Endodermal cell (in vitro differentiated cells): ENCODE results near the gene SORCS2. TPM values are rescaled to one million over a fixed set of nuclear protein-coding genes. Genes with fewer than 3 reads are reported as not detected.

Experiments
- DNase-seq: peaks from one replicate; pipeline ENCODE4 v3.0.0-alpha.2; 2017
- H3K27ac ChIP-seq: 2 replicates; pipeline ENCODE4 v1.5.1; 2013; ENCODE audit warnings: mild to moderate bottlenecking, low read depth, low read length, moderate library complexity
- H3K27me3 ChIP-seq: 2 replicates; pipeline ENCODE4 v1.6.1; 2013; ENCODE audit warnings: mild to moderate bottlenecking, low read length, moderate library complexity; ENCODE audit not compliant: insufficient read depth, control insufficient read depth, poor library complexity, severe bottlenecking
- H3K36me3 ChIP-seq: 2 replicates; pipeline ENCODE4 v1.7.0; 2013; ENCODE audit warnings: mild to moderate bottlenecking, low read length, moderate library complexity; ENCODE audit not compliant: control insufficient read depth, insufficient read depth
- H3K4me1 ChIP-seq: one replicate; pipeline ENCODE4 v1.7.0; 2013; ENCODE audit warnings: low read length; ENCODE audit not compliant: control insufficient read depth, insufficient read depth
- H3K4me3 ChIP-seq: 2 replicates; pipeline ENCODE4 v1.5.1; 2013; ENCODE audit warnings: mild to moderate bottlenecking, low read length, moderate library complexity
- H3K9ac ChIP-seq: 2 replicates; pipeline ENCODE4 v1.6.1; 2013; ENCODE audit warnings: mild to moderate bottlenecking, low read length, moderate library complexity; ENCODE audit not compliant: poor library complexity, severe bottlenecking; ENCODE audit errors: extremely low read depth
- H3K9me3 ChIP-seq: 2 replicates; pipeline ENCODE4 v1.6.1; 2013; ENCODE audit warnings: mild to moderate bottlenecking, low read length, moderate library complexity; ENCODE audit not compliant: control insufficient read depth
- H3K27ac Mint-ChIP-seq: 2 replicates; pipeline ENCODE4 v1.8.0; 2020; ENCODE audit warnings: mixed read lengths
- H3K27me3 Mint-ChIP-seq: 2 replicates; pipeline ENCODE4 v1.8.0; 2021; ENCODE audit warnings: mild to moderate bottlenecking, mixed read lengths; ENCODE audit not compliant: insufficient read depth
- H3K36me3 Mint-ChIP-seq: 2 replicates; pipeline ENCODE4 v1.8.0; 2020; ENCODE audit warnings: low read depth, mixed read lengths
- H3K4me1 Mint-ChIP-seq: 2 replicates; pipeline ENCODE4 v1.8.0; 2020; ENCODE audit warnings: mixed read lengths
- H3K4me3 Mint-ChIP-seq: 2 replicates; pipeline ENCODE4 v1.8.0; 2020; ENCODE audit warnings: mild to moderate bottlenecking, moderate library complexity, mixed read lengths
- H3K9me3 Mint-ChIP-seq: 2 replicates; pipeline ENCODE4 v1.8.0; 2020; ENCODE audit warnings: mild to moderate bottlenecking, mixed read lengths
- WGBS, 2 experiments: methylation state at CpG; one replicate each; pipeline versions ENCODE4 v1.1.5 to v1.1.7; 2013; ENCODE audit warnings: missing lambda C conversion rate in 2 of 2, mixed read lengths in 1 of 2; ENCODE audit not compliant: insufficient coverage in 1 of 2, insufficient read length in 1 of 2; 5-methylcytosine and 5-hydroxymethylcytosine counted together
- total RNA-seq, 2 donors: library from RNA; stranded (reverse); fragmentation: NEBNext Ultra II Directional in 1 of 2; extraction: Animal tissue kit (Norgen Biotek cat#: 25700) in 1 of 2; gene quantifications; 2 replicates in 1 of 2; 3 replicates in 1 of 2; pipeline ENCODE4 v1.2.1, GENCODE V29; 2021
- TF ChIP-seq, protein P1 (sequence below): fragments of 200-600 bp; sonication (generic); conservative IDR thresholded peaks from 2 replicates; pipeline ENCODE4 v1.5.0; 2021; ENCODE audit warnings: antibody characterized with exemption, mild to moderate bottlenecking

SORCS2 gene
- total RNA-seq, 2 donors from 2014 or later = 1.4 to 1.9 TPM

DNA sequence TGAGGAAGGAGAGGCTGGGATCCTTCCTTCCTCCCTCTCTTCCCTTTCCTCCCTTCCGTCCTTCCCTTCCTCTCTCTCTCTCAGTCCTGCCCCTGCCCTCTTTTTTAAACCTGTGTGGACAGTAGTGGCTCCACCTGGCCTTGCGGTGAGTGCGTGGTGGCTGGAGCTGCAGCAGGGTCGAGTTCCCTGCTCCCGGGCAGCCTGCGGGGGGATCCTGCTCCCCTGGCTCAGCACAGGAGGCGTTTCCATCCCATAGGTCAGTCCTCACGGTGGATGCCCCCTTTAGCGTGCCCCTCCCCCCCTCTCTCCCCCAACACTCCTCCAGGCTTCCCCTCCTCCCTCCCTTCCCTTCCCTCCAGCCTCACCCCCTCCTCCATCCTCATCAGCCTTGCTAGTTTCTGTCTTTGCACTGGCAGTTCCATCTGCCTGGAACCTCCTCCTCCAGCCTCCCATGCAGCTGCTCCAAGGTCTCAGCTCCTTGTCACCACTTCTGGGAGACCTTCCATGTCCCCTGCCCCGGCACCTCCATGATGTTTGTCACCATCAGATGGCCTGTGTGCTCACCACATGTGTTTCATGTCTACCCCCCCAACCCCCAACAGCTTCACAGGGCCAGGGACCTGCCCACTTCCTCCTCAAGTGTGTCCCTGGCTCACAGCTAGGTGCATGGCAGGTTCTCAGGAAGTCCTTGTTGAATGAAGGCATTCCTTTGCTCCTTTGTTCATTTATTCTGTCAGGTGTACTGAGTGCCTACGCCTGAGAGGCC lies 174.0 kb downstream of the SORCS2 start:
- Mint-ChIP-seq H3K36me3 (no peaks in the 10 kb centered on the region), H3K27me3 (peaks cover 54% of the 10 kb centered on the region), H3K4me3 (no peak overlapping the region), H3K9me3 (no peaks in the 10 kb centered on the region), H3K27ac (peak overlapping the region; percentile 20), H3K4me1 (no peaks in the 10 kb centered on the region)
- Histone ChIP-seq H3K9ac (no peak overlapping the region), H3K27me3 (peaks cover 34% of the 10 kb centered on the region), H3K4me3 (no peak overlapping the region), H3K36me3 (no peaks in the 10 kb centered on the region), H3K27ac (no peak overlapping the region), H3K9me3 (no peaks in the 10 kb centered on the region), H3K4me1 (no peaks in the 10 kb centered on the region)
- TF ChIP-seq, protein P1, sequence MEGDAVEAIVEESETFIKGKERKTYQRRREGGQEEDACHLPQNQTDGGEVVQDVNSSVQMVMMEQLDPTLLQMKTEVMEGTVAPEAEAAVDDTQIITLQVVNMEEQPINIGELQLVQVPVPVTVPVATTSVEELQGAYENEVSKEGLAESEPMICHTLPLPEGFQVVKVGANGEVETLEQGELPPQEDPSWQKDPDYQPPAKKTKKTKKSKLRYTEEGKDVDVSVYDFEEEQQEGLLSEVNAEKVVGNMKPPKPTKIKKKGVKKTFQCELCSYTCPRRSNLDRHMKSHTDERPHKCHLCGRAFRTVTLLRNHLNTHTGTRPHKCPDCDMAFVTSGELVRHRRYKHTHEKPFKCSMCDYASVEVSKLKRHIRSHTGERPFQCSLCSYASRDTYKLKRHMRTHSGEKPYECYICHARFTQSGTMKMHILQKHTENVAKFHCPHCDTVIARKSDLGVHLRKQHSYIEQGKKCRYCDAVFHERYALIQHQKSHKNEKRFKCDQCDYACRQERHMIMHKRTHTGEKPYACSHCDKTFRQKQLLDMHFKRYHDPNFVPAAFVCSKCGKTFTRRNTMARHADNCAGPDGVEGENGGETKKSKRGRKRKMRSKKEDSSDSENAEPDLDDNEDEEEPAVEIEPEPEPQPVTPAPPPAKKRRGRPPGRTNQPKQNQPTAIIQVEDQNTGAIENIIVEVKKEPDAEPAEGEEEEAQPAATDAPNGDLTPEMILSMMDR = no peak
- DNase-seq = no peak
- WGBS, 2 experiments = 46 to 66% methylated on average over 9 to 11 of the region's 11 CpGs

DNA sequence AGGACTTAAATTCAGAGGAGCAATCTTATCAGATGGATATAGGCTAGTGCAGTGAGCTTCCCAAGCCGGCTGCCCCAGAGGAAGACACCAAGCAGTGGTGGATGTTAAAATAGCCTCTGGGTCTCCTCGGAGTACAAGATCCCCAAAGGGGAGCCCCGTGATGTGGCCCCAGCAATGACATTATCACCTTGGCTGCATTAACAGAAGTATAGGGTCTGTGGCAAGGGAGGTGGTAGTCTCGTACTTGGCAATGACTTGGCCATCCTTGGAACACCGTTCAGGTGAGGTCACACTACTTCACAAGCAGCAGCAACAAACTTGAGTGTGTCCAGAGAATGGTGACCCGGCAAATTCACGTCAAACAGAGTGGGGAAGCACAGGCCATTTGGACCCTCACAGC lies 174.6 kb downstream of the SORCS2 start:
- peaks cover 30% of the 10 kb centered on the region for H3K27me3 ChIP-seq
- no peaks in the 10 kb centered on the region for H3K9me3 Mint-ChIP-seq
- H3K27me3 Mint-ChIP-seq = peaks cover 58% of the 10 kb centered on the region
- no peak overlapping the region for H3K4me3 Mint-ChIP-seq
- no peaks in the 10 kb centered on the region for H3K36me3 Mint-ChIP-seq
- 81 to 86% methylated on average over 7 of the region's 7 CpGs for WGBS, 2 experiments
- no peak overlapping the region for H3K27ac ChIP-seq
- H3K9ac ChIP-seq = no peak overlapping the region
- DNase-seq = no peak
- no peaks in the 10 kb centered on the region for H3K4me1 ChIP-seq
- peak overlapping the region; percentile 20 for H3K27ac Mint-ChIP-seq
- H3K4me1 Mint-ChIP-seq = no peaks in the 10 kb centered on the region
- no peaks in the 10 kb centered on the region for H3K9me3 ChIP-seq
- no peak overlapping the region for H3K4me3 ChIP-seq
- H3K36me3 ChIP-seq = no peaks in the 10 kb centered on the region
- TF ChIP-seq, protein P1 = no peak

DNA sequence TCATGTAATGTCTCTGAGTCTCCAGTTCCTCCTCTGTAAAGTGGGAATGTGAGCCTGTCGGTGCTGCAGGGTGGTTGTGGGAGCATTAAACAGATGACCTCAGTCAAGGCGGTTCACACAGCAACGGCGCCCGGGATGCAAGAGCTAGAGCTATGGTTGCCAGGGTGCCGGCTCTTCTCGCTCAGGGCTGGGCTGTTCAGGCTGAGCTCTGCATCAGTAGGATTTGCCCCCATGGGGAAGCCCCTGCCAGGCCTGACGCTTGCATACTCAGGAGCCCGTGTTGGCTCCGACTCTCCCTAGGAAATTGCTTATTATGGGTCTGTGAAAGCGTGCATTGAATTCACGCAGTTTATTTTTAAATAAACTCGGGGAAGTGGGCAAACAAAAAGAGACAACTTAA lies 175.1 kb downstream of the SORCS2 start:
- H3K4me1 ChIP-seq = no peaks in the 10 kb centered on the region
- H3K9me3 ChIP-seq = no peaks in the 10 kb centered on the region
- Mint-ChIP-seq H3K27me3 (peaks cover 60% of the 10 kb centered on the region), H3K4me1 (no peaks in the 10 kb centered on the region), H3K36me3 (no peaks in the 10 kb centered on the region), H3K9me3 (no peaks in the 10 kb centered on the region), H3K4me3 (no peak overlapping the region), H3K27ac (no peak overlapping the region)
- TF ChIP-seq, protein P1 = no peak
- no peak overlapping the region for H3K9ac ChIP-seq
- peaks cover 26% of the 10 kb centered on the region for H3K27me3 ChIP-seq
- H3K36me3 ChIP-seq = no peaks in the 10 kb centered on the region
- DNase-seq = no peak
- WGBS, 2 experiments = 89 to 91% methylated on average over 13 of the region's 13 CpGs
- no peak overlapping the region for H3K27ac ChIP-seq
- H3K4me3 ChIP-seq = no peak overlapping the region
